ENCODE data around the gene NKD1.

NKD1 gene

GRCh38 chr16:50679676-50680555 lies 131.7 kb downstream of the NKD1 start:
- no peak for DNase-seq

GRCh38 chr16:50680556-50680893 lies 132.3 kb downstream of the NKD1 start:
- DNase-seq, result no peak

DNA sequence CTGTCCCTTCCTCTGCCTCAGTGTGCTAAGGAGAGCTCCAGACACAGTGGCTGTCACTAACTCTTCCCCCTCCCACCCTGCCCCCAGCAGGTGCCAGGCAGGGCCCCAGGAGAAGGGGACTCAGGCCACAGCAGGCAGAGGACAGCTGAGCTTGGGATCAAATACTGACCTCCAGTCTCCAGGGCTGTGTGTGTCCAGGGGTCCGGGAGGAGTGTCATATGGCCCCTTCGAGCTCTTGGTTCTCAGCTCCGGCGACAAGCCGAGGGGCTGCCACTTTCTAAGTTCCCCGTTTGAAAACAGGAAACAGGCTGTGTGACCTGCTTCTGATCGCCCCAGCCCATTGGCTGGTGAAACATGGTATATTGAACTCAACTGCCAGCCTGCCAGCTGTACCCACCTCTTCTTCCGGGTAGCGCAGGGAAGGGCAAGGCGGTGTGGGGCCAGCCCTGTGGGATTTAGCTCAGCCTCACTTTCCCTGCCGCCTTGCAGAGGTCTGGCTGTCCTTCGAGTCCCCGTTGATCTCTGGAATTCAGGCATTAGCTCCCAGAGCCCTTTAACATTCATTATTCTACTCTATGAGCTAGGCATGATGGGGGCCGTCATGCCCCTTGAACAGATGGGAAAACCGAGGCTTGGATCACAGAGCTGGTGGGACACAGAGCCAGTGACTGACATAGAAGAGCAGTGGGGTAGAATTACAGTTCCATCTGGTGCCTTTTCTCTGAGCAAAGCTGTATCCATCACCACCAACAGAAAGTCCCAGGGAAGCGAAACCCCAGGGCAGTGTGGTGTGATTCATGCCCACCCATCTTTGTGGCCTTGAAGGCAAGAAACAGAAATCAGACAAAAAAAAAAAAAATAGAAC lies 133.1 kb downstream of the NKD1 start, which contains the start of gene SNX20:
SNX20 (minus strand) TSS at position 292 of the 865 bp plus-strand sequence. CDS start 3,786 bp downstream, outside the sequence.
- no peak for DNase-seq

GRCh38 chr16:50683689-50684374 lies 135.6 kb downstream of the NKD1 start:
- DNase-seq, result no peak

DNA sequence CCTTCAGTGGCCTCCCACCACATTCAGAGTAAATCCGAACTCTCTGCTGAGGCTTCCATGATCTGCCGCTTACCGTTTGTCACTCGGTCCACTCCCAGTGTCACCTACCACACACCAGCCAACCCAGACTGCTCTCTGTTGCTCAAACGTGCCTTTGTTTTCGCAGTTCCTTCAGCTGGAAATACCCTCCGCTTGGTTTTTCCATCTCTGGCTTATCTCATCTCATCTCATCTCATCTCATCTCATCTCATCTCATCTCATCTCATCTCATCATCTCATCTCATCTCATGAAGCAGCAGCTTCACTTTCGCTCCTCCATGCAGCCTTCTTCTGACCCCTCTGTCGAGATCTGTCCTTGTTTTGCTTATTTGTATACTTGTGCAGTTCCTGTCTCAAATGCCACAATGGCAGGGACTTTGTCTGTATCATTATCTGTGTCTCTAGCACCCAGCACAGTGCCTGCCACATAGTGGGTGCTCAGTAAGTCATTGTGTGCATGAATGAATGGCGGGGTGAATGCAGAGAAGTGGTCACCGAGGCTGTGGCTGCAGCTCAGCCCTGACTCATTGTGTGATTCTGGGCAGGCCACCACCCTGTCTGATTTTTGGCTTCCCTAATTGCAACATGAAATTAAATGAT lies 136.7 kb downstream of the NKD1 start:
- no peak for DNase-seq

DNA sequence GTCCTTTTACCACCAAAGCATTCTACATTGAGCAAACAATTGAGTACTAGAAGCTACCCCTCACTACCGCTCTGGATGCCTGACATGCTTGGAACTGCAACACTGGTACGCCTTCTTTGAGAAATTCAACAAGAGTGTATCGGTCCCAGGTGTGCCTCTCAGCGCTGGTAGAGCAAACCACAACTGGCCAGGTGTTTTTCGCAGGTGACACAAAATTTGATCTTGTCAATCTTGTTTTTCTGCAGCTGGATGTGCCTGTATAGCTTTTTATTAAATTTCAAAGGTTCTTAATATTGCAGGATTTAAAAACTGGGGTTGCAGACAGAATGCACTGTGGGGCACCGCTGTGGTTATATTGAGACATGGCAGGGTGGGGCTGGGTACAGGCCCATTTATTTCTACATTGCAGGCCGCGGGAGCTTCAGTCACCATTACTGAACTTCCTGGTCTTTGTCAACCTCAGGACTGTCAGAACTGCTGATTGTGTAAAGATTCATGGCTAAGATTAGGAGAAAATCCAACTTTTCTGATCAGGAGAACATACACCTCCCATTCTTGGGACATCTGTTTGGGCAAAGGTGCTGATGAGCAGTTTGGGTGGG lies 137.4 kb downstream of the NKD1 start:
- DNase-seq, result no peak

- DNase-seq, result no peak
These were observed 139.9 kb downstream of the NKD1 start for GRCh38 chr16:50688083-50688482.

DNA sequence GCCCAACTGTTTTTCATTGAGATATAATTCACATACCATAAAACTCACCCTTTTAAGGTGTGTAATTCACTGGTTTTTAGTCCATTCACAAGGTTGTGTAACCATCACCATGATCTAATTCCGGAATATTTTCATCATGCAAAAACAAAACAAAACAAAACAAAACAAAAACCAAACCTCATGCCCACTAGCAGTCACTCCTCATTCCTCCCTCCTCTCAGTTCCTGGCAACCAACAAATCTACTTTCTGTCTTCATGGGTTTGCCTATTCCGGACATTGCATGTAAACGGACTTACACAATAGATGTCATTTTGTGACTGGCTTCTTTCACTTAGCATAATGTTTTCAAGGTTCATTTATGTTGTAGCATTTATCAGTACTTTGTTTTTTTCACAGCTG lies 140.7 kb downstream of the NKD1 start:
- DNase-seq, result no peak

DNA sequence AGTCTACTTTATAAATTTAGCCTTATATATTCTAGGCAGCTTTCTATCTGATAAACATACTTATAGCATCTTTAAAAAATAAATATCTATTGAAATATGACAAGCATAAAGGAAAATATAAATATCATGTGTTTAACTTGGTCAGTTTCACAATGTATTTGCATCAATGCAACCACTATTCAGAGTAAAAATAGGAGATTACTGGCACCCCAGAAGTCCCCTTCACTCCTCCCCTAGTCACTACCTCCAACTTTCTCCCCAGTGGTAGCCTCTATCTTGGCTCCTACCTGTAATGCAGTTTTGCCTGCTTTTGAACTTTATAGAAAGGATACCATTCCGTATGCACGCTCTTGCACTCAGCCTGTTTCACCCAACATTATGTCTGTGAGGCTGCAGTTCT lies 142.0 kb downstream of the NKD1 start:
- no peak for DNase-seq

DNA sequence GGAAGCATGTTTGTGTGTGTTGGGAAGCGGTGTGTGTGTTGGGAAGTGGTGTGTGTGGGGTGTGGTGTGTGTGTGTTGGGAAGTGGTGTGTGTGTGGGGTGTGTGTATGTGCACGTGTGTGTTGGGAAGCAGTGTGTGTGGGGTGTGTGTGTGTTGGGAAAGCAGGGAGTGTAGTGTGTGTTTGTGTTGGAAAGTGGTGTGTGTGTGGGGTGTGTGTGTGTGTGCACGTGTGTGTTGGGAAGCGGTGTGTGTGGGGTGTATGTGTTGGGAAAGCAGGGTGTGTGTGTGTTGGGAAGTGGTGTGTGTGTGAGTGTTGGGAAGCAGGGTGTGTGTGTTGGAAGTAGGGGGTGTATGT lies 144.4 kb downstream of the NKD1 start:
- no peak for DNase-seq

GRCh38 chr16:50692999-50693781 lies 145.0 kb downstream of the NKD1 start, which contains the start of gene NOD2:
NOD2 (plus strand) TSS chr16:50693606; CDS start chr16:50699496, 5,890 bp downstream.
- no peak for DNase-seq

DNA sequence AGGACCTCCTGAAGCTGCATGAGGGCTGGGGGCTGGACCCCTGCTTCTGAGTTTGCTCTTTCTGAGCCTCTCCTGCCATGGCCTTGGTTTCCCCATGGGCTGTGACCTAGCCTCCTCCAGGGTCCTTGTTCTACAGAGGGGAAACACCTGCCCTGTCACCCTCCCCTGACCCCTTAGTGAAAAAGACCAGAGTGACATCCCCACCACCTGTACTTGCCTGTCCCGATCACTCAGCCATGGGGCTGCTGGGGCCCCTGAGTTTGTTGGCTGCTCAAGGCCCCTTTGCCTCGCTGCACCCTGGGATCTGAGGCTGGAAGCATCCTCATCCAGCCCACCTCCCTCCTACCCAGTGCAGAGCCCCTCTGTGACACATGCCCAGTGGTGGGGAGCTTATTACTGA lies 146.0 kb downstream of the NKD1 start:
- no peak for DNase-seq

- no peak for DNase-seq
These were observed 147.1 kb downstream of the NKD1 start for GRCh38 chr16:50695017-50696000.

DNA sequence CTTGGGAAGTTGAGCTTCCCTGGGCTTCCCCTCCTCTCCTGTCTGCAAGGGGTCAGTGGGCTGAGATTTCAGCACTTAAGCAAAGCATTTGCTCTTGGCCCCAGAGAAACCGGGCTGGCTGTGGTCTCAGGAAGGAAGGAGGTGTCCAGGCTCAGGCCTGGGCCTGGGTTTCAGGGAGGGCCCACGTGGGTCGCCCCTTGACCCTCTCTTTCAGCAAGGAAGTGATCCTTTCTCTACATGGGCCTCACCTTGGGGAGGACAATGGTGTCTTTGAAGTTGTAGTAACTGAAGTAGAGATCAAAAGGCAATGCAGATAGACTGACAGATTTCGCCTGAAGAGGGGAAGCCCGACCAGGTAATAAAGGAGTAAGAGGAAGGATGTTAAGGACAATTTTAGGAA lies 147.9 kb downstream of the NKD1 start:
- DNase-seq, result no peak

DNA sequence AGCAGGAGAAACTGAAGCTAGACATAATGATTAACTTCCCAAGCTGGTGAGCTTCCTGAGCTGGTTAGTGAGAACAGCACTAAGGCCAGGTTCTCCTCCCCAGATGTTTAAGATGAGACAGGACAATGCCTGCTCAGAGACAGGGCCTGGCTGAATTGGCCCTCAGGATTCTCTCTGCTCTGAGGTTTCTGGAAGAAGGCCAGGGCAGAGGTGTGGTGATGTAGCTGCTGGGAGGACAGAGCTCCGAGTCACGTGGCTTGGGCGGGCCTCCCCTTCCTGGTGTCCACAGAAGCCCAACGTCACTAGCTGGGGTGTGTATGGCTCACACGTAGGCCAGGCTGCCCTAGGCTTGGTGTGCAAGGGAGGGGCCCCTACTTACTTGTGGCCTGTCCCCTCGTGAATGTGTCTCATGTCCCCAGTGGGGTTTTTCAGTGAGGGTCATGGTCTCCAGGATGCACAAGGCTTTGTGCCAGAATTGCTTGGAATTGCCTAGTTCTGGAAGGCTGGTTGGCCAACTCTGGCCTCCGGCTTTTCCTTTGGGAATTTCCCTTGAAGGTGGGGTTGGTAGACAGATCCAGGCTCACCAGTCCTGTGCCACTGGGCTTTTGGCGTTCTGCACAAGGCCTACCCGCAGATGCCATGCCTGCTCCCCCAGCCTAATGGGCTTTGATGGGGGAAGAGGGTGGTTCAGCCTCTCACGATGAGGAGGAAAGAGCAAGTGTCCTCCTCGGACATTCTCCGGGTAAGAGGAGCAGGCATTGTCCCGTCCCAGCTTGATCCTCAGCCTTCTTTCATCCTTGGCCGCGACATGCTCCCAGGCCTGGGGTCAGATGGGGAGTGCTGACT lies 148.6 kb downstream of the NKD1 start:
- no peak for DNase-seq

- DNase-seq, result no peak
These were observed 149.2 kb downstream of the NKD1 start for GRCh38 chr16:50697421-50697715.

- DNase-seq, result no peak
These were observed 149.9 kb downstream of the NKD1 start for GRCh38 chr16:50697881-50698767.
